GM12874 (cell line): Measurements from ENCODE around the gene TMEM255B.

Source experiments
- TF ChIP-seq, protein P1 (sequence below): IDR thresholded peaks from 2 replicates; pipeline ENCODE4 v1.5.1; 2011; ENCODE audit warnings: low read depth, mild to moderate bottlenecking, control low read depth, low read length, moderate library complexity; ENCODE audit not compliant: insufficient read depth

Gene TMEM255B

GRCh38 chr13:113758651-113759524, at the start of gene TMEM255B:
Gene TMEM255B (plus strand): TSS chr13:113759226. CDS start chr13:113759270, 44 bp downstream.
- TF ChIP-seq, protein P1, sequence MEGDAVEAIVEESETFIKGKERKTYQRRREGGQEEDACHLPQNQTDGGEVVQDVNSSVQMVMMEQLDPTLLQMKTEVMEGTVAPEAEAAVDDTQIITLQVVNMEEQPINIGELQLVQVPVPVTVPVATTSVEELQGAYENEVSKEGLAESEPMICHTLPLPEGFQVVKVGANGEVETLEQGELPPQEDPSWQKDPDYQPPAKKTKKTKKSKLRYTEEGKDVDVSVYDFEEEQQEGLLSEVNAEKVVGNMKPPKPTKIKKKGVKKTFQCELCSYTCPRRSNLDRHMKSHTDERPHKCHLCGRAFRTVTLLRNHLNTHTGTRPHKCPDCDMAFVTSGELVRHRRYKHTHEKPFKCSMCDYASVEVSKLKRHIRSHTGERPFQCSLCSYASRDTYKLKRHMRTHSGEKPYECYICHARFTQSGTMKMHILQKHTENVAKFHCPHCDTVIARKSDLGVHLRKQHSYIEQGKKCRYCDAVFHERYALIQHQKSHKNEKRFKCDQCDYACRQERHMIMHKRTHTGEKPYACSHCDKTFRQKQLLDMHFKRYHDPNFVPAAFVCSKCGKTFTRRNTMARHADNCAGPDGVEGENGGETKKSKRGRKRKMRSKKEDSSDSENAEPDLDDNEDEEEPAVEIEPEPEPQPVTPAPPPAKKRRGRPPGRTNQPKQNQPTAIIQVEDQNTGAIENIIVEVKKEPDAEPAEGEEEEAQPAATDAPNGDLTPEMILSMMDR: no peak

DNA sequence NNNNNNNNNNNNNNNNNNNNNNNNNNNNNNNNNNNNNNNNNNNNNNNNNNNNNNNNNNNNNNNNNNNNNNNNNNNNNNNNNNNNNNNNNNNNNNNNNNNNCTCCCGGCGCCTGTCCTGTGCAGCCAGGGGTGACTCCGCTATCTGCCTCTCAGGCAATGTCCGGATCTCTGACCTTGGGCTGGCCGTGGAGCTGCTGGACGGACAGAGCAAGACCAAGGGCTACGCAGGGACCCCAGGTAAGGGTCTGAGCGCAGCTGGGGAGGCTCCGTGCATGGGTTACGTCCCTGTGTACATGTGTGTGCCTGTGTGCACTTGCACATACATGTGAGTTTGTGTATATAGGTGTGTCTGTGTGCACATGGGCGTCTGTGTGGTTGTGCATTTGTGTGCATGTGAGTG, 36.1 kb upstream of the TMEM255B start:
- TF ChIP-seq, protein P1: no peak

DNA sequence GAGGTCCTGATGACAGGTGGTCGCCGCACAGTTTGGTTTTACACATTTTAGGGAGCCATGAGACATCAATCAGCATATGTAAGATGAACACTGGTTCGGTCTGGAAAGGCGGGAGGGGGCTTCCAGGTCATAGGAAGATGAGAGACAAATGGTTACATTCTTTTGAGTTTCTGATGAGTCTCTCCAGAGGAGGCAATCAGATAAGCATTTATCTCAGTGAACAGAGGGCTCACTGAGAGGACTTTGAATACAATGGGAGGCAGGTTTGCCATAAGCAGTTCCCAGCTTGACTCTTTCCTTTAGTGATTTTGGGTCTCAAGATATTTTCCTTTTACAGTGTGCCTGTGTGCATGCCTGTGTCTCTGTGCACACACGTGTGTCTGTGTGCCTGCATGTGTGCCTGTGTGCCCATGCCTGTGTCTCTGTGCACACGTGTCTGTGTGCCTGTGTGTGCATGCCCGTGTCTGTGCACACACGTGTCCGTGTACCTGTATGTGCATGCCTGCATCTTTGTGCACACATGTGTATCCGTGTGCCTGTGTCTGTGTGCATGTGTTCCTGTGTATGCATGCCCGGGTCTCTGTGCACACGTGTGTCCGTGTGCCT, 35.5 kb upstream of the TMEM255B start:
- TF ChIP-seq, protein P1: no peak

GRCh38 chr13:113724016-113724758, 34.8 kb upstream of the TMEM255B start:
- TF ChIP-seq, protein P1: no peak

- TF ChIP-seq, protein P1: peak; percentile 85
These were observed 34.2 kb upstream of the TMEM255B start for GRCh38 chr13:113724780-113725315.

- TF ChIP-seq, protein P1: no peak
These were observed 32.0 kb upstream of the TMEM255B start for GRCh38 chr13:113726961-113727411.
